Mesothelial cell of epicardium (in vitro differentiated cells): ENCODE measurements around the gene PKNOX1. TPM values are rescaled to one million over a fixed set of nuclear protein-coding genes. Genes with fewer than 3 reads are reported as not detected.
"Not testable (repeated sequence)": the region's sequence is repeated elsewhere in the genome, so short reads cannot be mapped to it uniquely, and the experiment has no call there.

Source experiments
- DNase-seq, 2 experiments: peaks; one replicate each; pipeline ENCODE4 v3.0.0; 2021; ENCODE audit warnings: low spot score in 2 of 2; ENCODE audit not compliant: unreplicated experiment in 2 of 2
- H3K27ac Mint-ChIP-seq: 2 replicates; pipeline ENCODE4 v1.8.0; 2021; ENCODE audit warnings: mixed read lengths
- H3K27me3 Mint-ChIP-seq: 2 replicates; pipeline ENCODE4 v1.8.0; 2021; ENCODE audit warnings: low read depth, mixed read lengths
- H3K36me3 Mint-ChIP-seq: 2 replicates; pipeline ENCODE4 v1.8.0; 2021; ENCODE audit warnings: mixed read lengths
- H3K4me1 Mint-ChIP-seq: 2 replicates; pipeline ENCODE4 v1.8.0; 2021; ENCODE audit warnings: mixed read lengths
- H3K4me3 Mint-ChIP-seq: 2 replicates; pipeline ENCODE4 v1.8.0; 2021; ENCODE audit warnings: mild to moderate bottlenecking, moderate library complexity, mixed read lengths
- H3K9me3 Mint-ChIP-seq: 2 replicates; pipeline ENCODE4 v1.8.0; 2021; ENCODE audit warnings: mixed read lengths
- total RNA-seq: library from RNA; stranded (reverse); gene quantifications from 3 replicates; pipeline ENCODE4 v1.2.1, GENCODE V29; 2021
- TF ChIP-seq, protein P1 (sequence below): fragments of 200-600 bp; sonication (generic); IDR thresholded peaks from one replicate; pipeline ENCODE4 v1.5.0; 2021; ENCODE audit warnings: antibody characterized with exemption; ENCODE audit not compliant: unreplicated experiment

The PKNOX1 gene
- total RNA-seq, 1 donor from 2014 or later: 31.9 TPM

DNA sequence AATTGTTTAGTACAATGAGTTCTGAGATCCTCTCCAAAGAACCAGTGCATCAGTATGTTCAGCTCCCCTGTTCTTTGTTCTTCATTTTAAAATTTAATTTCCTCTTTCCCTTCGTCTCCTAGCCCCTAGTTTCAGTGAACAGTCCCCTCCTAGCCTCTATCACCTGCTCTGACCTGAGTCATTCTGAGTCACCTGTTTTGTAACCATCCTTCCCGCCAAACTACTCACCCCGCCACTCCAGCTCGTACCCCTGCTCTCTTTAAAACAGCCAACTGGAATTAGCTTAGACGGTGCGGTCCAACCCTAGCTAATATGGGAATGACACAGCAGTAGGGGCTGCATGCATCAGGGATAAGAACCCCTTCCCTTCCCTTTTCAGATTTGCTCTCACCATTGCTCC lies 32.1 kb upstream of the PKNOX1 start:
- H3K4me1 Mint-ChIP-seq: peaks cover 53% of the 10 kb centered on the region
- TF ChIP-seq, protein P1, sequence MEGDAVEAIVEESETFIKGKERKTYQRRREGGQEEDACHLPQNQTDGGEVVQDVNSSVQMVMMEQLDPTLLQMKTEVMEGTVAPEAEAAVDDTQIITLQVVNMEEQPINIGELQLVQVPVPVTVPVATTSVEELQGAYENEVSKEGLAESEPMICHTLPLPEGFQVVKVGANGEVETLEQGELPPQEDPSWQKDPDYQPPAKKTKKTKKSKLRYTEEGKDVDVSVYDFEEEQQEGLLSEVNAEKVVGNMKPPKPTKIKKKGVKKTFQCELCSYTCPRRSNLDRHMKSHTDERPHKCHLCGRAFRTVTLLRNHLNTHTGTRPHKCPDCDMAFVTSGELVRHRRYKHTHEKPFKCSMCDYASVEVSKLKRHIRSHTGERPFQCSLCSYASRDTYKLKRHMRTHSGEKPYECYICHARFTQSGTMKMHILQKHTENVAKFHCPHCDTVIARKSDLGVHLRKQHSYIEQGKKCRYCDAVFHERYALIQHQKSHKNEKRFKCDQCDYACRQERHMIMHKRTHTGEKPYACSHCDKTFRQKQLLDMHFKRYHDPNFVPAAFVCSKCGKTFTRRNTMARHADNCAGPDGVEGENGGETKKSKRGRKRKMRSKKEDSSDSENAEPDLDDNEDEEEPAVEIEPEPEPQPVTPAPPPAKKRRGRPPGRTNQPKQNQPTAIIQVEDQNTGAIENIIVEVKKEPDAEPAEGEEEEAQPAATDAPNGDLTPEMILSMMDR: no peak
- H3K36me3 Mint-ChIP-seq: peaks cover 6% of the 10 kb centered on the region
- H3K9me3 Mint-ChIP-seq: no peaks in the 10 kb centered on the region
- H3K27ac Mint-ChIP-seq: no peak overlapping the region
- no peak for DNase-seq
- no peak overlapping the region for H3K4me3 Mint-ChIP-seq
- no peaks in the 10 kb centered on the region for H3K27me3 Mint-ChIP-seq

DNA sequence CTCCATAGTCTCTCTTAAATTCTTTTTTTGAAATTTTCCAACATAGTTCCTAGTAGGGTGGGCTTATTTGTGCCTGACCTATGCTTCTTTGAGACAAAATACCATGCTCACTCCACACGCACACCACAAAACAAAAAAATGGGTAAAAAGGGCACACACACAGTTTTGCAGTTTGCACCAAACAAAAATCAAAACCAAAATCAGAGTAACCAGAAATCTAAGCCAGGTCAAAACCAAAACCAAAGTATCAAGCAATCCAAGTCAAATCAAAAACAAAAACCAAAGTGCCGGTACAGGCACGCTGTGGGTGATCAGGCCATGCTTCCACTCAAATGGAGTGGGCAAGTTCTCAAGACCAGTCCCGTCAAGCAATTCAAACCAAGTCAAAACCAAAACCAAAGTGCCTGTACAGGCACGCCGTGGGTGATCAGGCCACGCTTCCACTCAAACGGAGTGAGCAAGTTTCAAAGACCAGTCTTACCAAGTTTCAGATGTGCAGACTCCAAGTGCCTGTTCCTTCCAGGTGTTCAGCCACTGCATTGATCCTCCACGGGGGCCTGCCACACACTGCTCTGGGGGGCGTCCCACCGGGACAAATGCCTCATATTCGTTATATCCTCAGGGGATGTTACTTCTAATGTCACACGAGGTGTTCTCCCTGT lies 25.1 kb upstream of the PKNOX1 start:
- H3K36me3 Mint-ChIP-seq: peaks cover 13% of the 10 kb centered on the region
- H3K4me3 Mint-ChIP-seq, H3K27ac Mint-ChIP-seq, DNase-seq, H3K27me3 Mint-ChIP-seq: not testable (repeated sequence)
- H3K9me3 Mint-ChIP-seq: peaks cover 22% of the 10 kb centered on the region
- H3K4me1 Mint-ChIP-seq: peaks cover 31% of the 10 kb centered on the region

DNA sequence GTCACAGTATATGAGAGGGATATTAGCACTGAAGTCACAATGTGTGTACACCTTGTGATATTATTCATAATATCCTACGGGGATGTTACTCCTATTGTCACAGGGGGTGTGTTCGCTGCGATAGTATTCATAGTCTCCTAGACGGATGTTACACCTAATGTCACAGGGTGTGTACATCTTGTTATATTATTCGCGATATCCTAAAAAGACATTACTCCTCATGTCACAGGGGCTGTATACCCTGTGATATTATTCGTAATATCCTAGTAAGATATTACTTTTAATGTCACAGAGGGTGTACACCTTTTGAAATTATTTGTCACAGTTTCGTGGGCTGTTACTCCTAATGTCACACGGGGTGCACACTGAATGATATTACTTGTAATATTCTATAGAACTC lies 23.2 kb upstream of the PKNOX1 start:
- Mint-ChIP-seq H3K36me3 (peaks cover 13% of the 10 kb centered on the region), H3K4me1 (peaks cover 32% of the 10 kb centered on the region), H3K9me3 (peaks cover 25% of the 10 kb centered on the region)
- not testable (repeated sequence) for DNase-seq, H3K27me3 Mint-ChIP-seq, H3K27ac Mint-ChIP-seq, H3K4me3 Mint-ChIP-seq

DNA sequence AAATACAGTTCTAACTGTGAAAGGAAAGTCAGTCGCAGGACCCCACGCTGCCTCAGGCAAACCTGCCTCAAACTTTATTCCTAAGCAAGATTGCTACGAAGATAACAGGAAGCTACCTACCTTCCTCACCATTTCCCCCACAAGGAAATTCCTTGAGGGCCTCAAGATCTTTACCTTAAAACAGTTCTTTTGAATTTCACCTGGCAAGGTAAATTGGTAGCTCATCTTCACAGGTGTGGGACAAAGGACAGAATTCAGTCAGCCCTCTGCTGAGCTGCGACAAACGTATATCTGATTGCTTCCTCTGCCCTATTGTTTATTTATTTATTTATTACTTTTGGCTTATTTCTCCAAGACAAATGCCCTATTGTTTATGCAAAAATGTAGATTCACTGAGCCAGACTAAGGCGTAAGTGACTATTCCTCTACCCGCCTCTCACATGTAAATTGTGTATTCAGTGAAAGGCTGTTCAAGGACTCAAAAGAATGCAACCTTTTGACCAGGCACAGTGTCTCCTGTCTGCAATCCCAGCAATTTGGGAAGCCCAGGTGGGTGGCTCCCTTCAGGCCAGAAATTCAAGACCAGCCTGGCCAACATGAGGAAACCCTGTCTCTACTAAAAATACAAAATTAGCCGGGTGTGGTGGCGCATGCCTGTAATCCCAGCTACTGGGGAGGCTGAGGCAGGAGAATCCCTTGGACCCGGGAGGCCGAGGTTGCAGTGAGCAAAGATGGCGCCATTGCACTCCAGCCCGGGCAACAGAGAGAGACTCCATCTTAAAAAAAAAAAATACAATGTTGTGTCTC lies 17.3 kb upstream of the PKNOX1 start:
- Mint-ChIP-seq H3K27ac (peak overlapping the region; percentile 89), H3K9me3 (peaks cover 8% of the 10 kb centered on the region), H3K36me3 (no peaks in the 10 kb centered on the region), H3K4me1 (peaks cover 33% of the 10 kb centered on the region), H3K27me3 (no peaks in the 10 kb centered on the region), H3K4me3 (no peak overlapping the region)
- TF ChIP-seq, protein P1: no peak
- DNase-seq: no peak

DNA sequence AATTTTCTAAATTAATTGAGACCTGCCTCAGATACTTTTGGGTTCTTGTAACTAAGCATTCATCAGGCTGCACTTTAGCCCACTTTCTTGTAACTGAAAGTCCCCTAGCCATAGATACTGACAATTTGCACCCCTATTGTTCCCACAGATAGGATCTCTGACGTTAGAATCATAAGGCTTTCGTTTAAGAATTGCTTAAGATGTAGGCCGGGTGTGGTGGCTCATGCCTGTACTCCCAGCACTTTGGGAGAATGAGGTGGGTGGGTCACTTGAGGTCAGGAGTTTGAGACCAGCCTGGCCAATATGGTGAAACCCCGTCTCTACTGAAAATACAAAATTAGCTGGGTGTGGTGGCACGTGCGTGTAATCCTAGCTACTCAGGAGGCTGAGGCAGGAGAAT lies 16.2 kb upstream of the PKNOX1 start:
- H3K27me3 Mint-ChIP-seq, H3K9me3 Mint-ChIP-seq, H3K36me3 Mint-ChIP-seq, DNase-seq, H3K4me3 Mint-ChIP-seq: not testable (repeated sequence)
- Mint-ChIP-seq H3K27ac (peak overlapping the region; percentile 85), H3K4me1 (peaks cover 41% of the 10 kb centered on the region)

DNA sequence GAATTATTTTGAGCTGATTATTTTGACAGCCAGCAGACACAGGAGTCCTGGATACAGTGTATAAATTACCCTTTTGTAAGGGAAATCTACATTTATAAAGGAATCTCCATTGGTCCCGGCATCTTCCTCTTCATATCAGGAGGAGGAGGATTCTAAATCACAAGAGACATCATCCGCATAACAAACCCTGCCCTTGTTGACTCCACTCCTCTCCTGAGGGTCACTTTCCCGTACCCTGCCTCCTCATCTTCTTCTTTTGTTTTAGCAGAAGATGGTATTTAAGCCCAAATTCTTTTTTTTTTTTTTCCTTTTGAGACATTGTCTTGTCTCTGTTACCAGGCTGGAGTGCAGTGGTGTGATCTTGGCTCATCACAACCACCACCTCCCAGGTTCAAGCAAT lies 14.6 kb upstream of the PKNOX1 start:
- Mint-ChIP-seq H3K4me3 (no peak overlapping the region), H3K9me3 (peaks cover under 1% of the 10 kb centered on the region), H3K4me1 (peaks cover 52% of the 10 kb centered on the region), H3K36me3 (no peaks in the 10 kb centered on the region), H3K27me3 (no peaks in the 10 kb centered on the region), H3K27ac (peak overlapping the region; percentile 34)
- DNase-seq: no peak
- TF ChIP-seq, protein P1: no peak

DNA sequence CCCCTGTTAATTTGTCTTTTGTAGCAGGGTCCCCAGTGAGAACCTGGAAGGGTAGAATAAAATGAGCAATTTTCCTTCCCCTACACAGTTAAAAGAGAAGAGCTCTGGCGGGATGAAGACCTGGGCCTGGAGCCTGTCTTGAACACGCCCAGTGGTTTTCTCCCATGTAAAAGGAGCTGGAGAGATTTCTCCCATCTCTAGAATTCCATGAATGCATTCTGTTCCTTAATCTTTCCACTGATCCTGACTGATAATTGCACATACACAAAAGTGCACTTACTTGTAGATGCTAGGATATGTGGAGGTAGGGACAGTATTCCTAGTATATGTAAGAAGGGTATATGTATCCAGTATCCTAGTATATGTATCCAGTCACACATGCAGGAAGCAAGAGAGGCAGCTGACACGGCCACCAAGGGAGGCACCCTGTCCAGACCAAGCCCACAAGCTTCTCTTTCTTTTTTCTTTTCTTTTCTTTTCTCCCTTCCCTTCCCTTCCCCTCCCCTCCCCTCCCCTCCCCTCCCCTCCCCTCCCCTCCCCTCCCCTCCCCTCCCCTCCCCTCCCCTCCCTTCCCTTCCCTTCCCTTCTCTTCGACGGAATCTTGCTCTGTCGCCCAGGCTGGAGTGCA lies 11.9 kb upstream of the PKNOX1 start:
- Mint-ChIP-seq H3K27me3 (no peaks in the 10 kb centered on the region), H3K27ac (peak overlapping the region; percentile 90), H3K36me3 (no peaks in the 10 kb centered on the region), H3K9me3 (no peaks in the 10 kb centered on the region), H3K4me1 (peaks cover 31% of the 10 kb centered on the region), H3K4me3 (no peak overlapping the region)
- TF ChIP-seq, protein P1: no peak
- DNase-seq: no peak
